Suprapubic skin (tissue), 4 donors: ENCODE data around the gene LRRTM3. TPM values are rescaled to one million over a fixed set of nuclear protein-coding genes. Genes with fewer than 3 reads are reported as not detected.
A peak's percentile ranks its signal among the peaks of the same experiment; 100 is the strongest.

ENCODE experiments used
- DNase-seq, 2 donors: peaks; one replicate each; pipeline ENCODE4 v3.0.0-alpha.2; 2019; ENCODE audit warnings: low spot score in 2 of 2
- H3K27ac ChIP-seq: fragments of 200-600 bp; sonication (generic); one replicate; pipeline ENCODE4 v1.5.1; 2019
- H3K27me3 ChIP-seq: fragments of 200-600 bp; sonication (generic); one replicate; pipeline ENCODE4 v1.5.1; 2019
- H3K36me3 ChIP-seq: fragments of 200-600 bp; sonication (generic); one replicate; pipeline ENCODE4 v1.5.1; 2019
- H3K4me1 ChIP-seq: fragments of 200-600 bp; sonication (generic); one replicate; pipeline ENCODE4 v1.5.1; 2019
- H3K4me3 ChIP-seq: fragments of 200-600 bp; sonication (generic); one replicate; pipeline ENCODE4 v1.5.1; 2019; ENCODE audit warnings: mild to moderate bottlenecking
- H3K9me3 ChIP-seq: fragments of 200-600 bp; sonication (generic); one replicate; pipeline ENCODE4 v1.5.1; 2019
- EP300 ChIP-seq: sonication (generic); formaldehyde crosslinking; IDR thresholded peaks from one replicate; pipeline ENCODE4 v1.6.1; 2017; ENCODE audit warnings: antibody characterized with exemption
- POLR2A ChIP-seq, 2 donors: fragments of 450-650 bp; IDR thresholded peaks; one replicate each; pipeline ENCODE4 v1.6.1; 2017; ENCODE audit warnings: antibody characterized with exemption in 2 of 2, mild to moderate bottlenecking in 2 of 2, moderate library complexity in 2 of 2
- POLR2AphosphoS5 ChIP-seq, 3 donors: sonication (generic); formaldehyde crosslinking; IDR thresholded peaks; one replicate each; pipeline ENCODE4 v1.6.1; 2017; ENCODE audit warnings: antibody characterized with exemption in 3 of 3
- WGBS: methylation state at CpG from one replicate; pipeline ENCODE4 v1.1.5; 2018; 5-methylcytosine and 5-hydroxymethylcytosine counted together
- total RNA-seq, 4 donors: library from RNA; depleted of rRNA; stranded (reverse); fragments of >200 nt; gene quantifications; one replicate each; pipeline ENCODE4 v1.1.0, GENCODE V29; 2016
- TF ChIP-seq, protein P1 (sequence below), 2 donors: fragments of 200-600 bp in 1 of 2; fragments of 450-650 bp in 1 of 2; sonication (generic) in 1 of 2; IDR thresholded peaks; one replicate each; pipeline ENCODE4 v1.5.1; 2016 to 2019; ENCODE audit warnings: antibody characterized with exemption in 2 of 2, mild to moderate bottlenecking in 1 of 2, moderate library complexity in 1 of 2

LRRTM3 gene
- not detected for total RNA-seq

DNA sequence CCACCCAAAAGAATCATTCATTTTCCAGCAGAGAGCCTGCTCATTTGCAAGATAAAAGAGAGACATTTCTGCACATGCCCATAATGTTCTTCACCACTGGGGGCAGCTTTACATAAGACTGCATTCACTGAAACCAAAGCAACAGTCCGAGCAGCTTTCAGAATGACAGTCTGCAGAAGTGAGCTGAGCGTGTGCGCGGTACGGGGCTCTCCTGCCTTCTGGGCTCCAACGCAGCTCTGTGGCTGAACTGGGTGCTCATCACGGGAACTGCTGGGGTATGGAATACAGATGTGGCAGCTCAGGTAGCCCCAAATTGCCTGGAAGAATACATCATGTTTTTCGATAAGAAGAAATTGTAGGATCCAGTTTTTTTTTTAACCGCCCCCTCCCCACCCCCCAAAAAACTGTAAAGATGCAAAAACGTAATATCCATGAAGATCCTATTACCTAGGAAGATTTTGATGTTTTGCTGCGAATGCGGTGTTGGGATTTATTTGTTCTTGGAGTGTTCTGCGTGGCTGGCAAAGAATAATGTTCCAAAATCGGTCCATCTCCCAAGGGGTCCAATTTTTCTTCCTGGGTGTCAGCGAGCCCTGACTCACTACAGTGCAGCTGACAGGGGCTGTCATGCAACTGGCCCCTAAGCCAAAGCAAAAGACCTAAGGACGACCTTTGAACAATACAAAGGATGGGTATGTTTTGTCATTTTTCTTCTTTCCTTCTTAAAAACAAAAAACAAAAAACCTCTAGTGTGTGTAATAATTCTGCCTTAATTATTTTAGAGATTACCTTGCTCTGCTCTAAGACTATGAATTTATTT, at the start of gene LRRTM3:
Gene LRRTM3, plus strand, starts transcription at position 141 of the 820 bp plus-strand sequence.
- Histone ChIP-seq H3K36me3 (no peaks in the 10 kb centered on the region), H3K9me3 (no peaks in the 10 kb centered on the region), H3K4me3 (no peak within 1 kb of the TSS), H3K27ac (no peak within 1 kb of the TSS), H3K27me3 (peaks cover 49% of the 10 kb centered on the region), H3K4me1 (peaks cover 16% of the 10 kb centered on the region)
- WGBS = 9% methylated on average over 16 of the region's 16 CpGs
- TF ChIP-seq, protein P1, sequence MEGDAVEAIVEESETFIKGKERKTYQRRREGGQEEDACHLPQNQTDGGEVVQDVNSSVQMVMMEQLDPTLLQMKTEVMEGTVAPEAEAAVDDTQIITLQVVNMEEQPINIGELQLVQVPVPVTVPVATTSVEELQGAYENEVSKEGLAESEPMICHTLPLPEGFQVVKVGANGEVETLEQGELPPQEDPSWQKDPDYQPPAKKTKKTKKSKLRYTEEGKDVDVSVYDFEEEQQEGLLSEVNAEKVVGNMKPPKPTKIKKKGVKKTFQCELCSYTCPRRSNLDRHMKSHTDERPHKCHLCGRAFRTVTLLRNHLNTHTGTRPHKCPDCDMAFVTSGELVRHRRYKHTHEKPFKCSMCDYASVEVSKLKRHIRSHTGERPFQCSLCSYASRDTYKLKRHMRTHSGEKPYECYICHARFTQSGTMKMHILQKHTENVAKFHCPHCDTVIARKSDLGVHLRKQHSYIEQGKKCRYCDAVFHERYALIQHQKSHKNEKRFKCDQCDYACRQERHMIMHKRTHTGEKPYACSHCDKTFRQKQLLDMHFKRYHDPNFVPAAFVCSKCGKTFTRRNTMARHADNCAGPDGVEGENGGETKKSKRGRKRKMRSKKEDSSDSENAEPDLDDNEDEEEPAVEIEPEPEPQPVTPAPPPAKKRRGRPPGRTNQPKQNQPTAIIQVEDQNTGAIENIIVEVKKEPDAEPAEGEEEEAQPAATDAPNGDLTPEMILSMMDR (IDR thresholded peaks at IDR 0.05) = peak; percentile 3 to 55
- no peak for TF ChIP-seq POLR2A (IDR thresholded peaks at IDR 0.05)
- no peak for DNase-seq

DNA sequence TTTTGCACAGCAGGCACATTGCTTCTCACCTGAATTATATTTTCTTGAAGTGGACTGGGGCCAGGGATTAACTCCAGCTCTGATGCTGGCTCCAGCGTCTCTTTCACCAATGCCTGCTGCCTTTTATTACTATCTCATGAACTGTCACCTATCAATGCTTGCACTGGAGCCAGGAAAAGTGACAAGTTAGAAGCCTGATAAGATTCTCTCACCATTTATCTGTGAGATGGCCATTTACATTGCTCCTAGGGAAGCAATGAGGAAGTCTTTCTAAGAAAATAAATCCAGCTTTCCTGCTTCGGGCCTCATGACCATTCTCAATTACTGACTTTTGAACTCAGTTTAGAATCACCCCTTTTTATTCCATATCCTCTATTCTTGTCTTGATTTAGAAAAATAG, 48.5 kb upstream of the LRRTM3 start:
- Histone ChIP-seq H3K36me3 (no peaks in the 10 kb centered on the region), H3K9me3 (no peaks in the 10 kb centered on the region), H3K4me1 (no peaks in the 10 kb centered on the region), H3K27me3 (no peaks in the 10 kb centered on the region), H3K27ac (no peak overlapping the region), H3K4me3 (no peak overlapping the region)
- no peak for DNase-seq
- WGBS = 73% methylated on average over 2 of the region's 2 CpGs
- TF ChIP-seq EP300 = no peak
- TF ChIP-seq, protein P1 (IDR thresholded peaks at IDR 0.05) = no peak
- no peak for TF ChIP-seq POLR2A (IDR thresholded peaks at IDR 0.05)
- no peak for TF ChIP-seq POLR2AphosphoS5 (IDR thresholded peaks at IDR 0.05)

DNA sequence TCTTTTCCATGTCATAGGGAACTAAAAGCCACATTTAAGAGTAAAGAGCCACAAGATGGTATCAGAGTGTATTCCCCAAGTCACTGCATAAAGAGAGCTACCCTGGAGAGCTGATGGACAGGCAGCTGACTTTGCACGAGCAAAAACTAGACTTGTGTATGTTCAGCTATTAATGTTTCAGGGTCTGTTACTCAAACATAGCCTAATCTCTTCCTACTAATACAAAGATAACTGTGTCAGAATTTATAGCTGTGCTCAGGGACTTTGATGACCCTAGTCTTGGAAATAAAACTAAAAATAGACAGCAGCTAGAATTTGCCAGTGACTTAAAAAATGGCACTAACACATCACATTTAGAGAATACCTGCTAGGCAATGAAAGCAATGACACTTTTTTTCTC, 45.5 kb upstream of the LRRTM3 start:
- no peaks in the 10 kb centered on the region for H3K4me1 ChIP-seq
- H3K27ac ChIP-seq = no peak overlapping the region
- H3K4me3 ChIP-seq = no peak overlapping the region
- no peaks in the 10 kb centered on the region for H3K36me3 ChIP-seq
- WGBS = 71% methylated on average over 1 of the region's 1 CpG
- no peaks in the 10 kb centered on the region for H3K27me3 ChIP-seq
- no peaks in the 10 kb centered on the region for H3K9me3 ChIP-seq
- no peak for DNase-seq
- TF ChIP-seq EP300 (no peak), POLR2A (IDR thresholded peaks at IDR 0.05) (no peak), POLR2AphosphoS5 (IDR thresholded peaks at IDR 0.05) (no peak)
- TF ChIP-seq, protein P1 (IDR thresholded peaks at IDR 0.05) = no peak

DNA sequence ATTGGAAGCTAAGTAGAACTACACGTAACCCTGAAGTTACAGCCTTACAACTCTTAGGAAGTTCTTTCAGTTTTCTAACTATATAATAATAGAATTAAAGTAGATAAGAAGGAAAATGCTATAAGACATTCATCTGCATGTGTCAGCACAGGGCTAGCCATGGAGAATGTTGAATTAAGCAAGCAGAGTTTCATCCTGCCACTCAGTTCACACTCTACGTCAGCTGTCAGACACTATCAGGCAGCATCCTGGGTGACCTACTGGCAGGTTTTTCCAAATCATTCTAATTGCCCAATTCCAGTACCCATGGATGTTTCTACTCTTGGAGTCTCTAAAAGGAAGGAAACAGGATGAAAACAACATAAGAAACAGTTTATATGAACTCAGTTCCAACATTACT, 45.0 kb upstream of the LRRTM3 start:
- Histone ChIP-seq H3K36me3 (no peaks in the 10 kb centered on the region), H3K4me3 (no peak overlapping the region), H3K27me3 (no peaks in the 10 kb centered on the region), H3K27ac (no peak overlapping the region), H3K4me1 (no peaks in the 10 kb centered on the region), H3K9me3 (no peaks in the 10 kb centered on the region)
- 86% methylated on average over 2 of the region's 2 CpGs for WGBS
- DNase-seq = no peak
- TF ChIP-seq, protein P1 (IDR thresholded peaks at IDR 0.05) = no peak
- no peak for TF ChIP-seq EP300
- TF ChIP-seq POLR2A (IDR thresholded peaks at IDR 0.05) = no peak
- no peak for TF ChIP-seq POLR2AphosphoS5 (IDR thresholded peaks at IDR 0.05)

DNA sequence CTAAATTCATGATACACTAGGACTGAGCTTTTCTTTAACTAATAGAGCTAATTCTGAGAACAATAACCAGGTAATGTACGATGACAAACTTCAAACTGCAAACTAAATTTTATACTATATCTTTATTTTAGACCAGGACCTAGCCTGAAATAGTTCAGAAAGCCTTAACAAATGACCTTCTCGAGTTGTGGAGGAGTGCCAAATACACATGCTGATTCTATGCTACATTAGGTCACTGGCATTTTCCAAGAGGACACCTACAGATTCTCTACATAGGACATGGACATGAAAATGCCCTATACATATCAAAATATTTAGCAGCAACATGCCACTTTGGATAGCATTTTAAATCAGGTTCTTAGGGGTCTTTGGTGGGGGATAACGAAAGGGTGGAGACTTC, 44.0 kb upstream of the LRRTM3 start:
- WGBS = 87% methylated on average over 3 of the region's 3 CpGs
- no peak for DNase-seq
- Histone ChIP-seq H3K4me1 (no peaks in the 10 kb centered on the region), H3K9me3 (no peaks in the 10 kb centered on the region), H3K27me3 (no peaks in the 10 kb centered on the region), H3K36me3 (no peaks in the 10 kb centered on the region), H3K27ac (no peak overlapping the region), H3K4me3 (no peak overlapping the region)
- TF ChIP-seq POLR2A (IDR thresholded peaks at IDR 0.05) (no peak), POLR2AphosphoS5 (IDR thresholded peaks at IDR 0.05) (no peak), EP300 (no peak)
- TF ChIP-seq, protein P1 (IDR thresholded peaks at IDR 0.05) = no peak
